Kidney capillary endothelial cell (primary cell): ENCODE measurements around the gene TMEM147.

ENCODE experiments used
- DNase-seq: peaks from one replicate; pipeline ENCODE4 v3.0.0-alpha.2; 2018; ENCODE audit warnings: low spot score

TMEM147 gene

DNA sequence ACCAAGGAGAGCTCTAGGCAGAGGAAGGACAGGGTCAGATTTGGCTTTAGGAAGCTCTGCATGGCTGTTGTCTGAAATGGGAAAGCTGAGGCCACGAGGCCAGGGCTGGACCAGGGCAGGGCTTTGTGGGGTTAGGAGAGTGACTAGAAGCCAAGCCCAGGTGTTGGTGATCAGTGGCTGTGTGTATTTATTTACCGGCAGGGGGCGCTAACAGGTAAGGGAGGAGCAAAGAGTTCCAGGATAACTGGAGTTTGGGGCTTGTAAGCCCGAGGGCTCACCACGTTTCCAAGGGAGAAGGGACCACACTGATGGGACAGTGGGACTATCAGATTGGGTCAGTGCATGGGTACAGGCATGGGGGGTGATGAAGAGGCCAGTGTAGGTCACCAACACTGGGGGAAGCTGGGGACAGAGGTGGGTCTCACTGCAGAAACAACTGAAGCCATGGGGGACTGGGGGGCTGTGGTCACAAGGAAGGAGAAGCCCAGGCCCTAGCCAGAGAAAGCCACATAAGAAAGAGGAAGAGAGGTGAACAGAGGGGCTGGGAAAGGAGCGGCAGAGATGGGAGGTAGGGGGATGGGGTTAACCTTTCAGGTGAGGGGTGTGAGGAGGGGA, 3.9 kb downstream of the TMEM147 start:
- DNase-seq = peak; percentile 56

DNA sequence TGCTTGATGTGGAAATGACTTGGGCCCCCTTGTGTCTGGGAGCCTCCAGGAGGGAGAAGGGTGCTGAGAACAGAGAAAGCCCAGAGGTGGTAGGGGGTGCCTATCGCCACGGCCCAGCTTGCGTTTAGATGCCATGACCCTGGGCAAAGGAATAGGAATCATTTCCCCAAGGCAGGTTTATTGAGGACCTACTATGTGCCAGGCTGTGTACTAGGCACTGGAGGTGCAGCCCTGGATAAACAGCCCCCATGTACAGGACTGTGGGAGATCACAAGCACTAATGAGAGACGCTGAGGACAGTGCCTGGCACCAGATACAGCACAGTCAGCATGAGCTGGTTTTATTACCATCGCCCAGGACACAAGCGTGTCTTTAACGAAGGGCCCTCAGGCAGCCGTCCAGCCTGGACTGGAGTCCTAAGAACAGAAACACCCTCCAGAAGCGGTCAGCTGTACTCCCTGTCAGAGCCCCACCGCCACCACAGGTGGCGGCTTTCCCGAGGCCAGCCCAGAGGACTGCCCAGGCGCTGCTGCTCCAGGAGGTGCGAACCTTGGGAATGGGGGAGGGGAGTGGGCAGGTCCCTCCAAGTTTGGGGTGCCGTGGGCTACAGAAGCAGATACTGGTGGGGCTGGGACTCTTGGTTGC, 4.6 kb downstream of the TMEM147 start:
- DNase-seq = no peak

DNA sequence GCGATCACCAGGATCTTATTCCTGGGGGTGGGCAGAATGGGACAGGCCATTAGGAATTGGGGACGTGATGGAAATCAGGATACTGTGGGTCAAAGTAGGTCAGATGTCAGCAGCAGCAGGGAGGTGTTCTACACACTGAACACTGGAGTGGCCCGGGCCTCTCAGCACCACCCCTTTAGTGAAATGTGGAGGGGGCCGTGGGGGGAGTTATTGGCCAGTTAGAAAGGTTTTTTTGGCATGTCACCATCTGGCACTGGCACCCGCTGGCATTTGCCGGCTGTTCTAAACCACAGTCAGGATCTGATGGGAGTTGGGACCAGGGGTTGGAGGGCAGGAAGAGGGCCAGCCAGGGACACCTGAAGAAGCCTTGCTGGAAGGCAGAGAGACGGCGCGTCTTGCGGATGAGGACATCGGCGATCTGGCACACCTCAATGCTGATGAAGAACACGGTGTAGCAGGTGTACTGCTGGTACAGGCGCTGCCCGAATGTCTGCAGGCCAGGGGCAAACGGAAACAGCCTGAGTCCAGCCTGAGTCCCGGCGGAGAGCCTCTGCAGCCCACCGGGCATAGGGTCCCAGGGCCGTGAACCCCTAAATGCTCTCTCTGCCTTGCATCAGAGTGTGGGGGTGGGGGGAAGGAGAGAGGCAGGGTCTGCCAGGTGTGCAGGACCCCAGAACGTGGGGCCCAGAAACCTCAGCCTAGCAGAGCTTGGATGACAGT, 5.8 kb downstream of the TMEM147 start:
- no peak for DNase-seq

DNA sequence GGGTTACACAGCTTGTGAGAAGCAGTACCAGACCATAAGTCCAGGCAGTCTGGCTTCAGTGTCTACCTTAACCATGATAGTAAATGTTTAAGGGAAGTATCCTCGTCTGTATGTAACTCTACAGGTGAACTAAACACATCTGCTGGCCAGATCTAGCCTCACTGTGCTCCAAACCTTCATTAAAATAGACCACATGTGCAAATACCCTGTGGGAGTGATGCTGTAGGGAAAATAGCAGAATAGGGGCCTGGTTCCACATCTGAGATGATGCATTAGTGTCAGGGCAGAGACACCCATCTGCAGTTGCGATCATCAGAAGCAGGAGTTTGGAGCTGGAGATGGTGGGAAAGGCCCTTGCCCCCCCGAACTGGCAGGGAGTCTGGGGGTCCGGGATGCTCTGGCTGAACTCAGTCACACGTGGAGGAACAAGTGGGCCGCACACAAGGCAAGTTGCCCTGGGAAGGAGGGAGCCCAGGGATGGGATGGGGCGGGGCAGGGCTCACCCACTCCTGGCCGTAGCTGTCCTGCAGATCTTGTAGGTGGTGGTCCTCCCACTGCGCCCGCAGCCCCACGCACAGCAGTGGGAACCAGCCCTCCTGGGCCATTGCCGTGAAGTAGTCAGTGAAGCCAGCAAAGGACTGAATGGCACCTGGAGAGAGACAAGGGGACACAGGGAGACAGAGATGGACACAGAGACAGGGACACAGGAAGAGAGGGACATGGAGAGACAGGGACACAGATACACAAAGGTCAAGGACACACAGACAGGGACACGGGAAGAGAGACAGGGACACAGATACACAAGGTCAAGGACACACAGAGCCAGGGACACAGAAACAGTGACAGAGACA, 7.3 kb downstream of the TMEM147 start:
- DNase-seq = no peak

DNA sequence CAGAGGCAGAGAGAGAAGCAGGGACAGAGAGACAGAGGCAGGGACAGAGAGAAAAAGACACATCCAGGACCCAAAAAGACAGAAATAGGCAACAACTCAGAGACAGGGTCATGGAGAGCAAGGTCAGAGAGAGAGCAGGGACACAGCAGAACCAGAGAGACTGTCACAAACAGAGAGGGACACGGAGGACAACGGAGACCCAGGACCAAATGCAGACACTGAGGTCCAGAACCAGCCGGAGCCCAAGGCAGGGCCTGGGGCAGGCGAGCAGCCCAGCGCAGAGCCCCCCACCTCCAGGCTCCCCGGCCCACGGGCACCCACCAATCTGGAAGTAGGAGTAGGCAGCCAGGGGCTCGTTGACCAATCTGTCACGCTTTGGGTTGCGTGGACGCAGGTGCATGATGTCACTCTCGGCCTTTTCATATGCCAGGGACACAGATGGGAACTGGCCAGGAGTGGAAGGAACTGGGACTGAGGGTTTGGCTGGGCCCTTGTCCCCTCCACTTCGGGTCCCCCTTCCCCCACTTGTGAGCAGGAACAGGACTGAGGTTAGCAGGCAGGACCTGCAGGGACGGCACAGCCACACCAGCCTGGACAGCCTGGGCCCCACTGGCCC, 8.1 kb downstream of the TMEM147 start:
- DNase-seq = no peak

DNA sequence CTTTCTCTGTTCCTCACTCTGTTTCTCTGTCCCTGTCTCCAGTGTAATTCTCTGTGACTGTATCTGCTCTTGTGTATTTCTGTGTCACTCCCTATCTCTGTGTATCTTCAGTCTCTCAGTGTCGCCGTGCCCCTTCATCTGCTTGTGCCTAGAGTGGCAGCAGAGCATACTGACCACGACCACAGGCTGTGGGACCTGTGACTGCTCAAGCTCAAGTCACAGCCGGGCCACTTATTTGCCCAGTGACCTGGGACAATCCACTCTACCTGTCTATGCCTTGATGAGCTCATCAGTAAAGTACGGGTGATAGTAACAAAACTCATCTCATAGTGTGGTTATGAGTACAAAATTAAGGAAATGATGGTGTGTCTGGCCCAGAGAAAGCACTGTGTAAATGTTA, 8.7 kb downstream of the TMEM147 start:
- no peak for DNase-seq

DNA sequence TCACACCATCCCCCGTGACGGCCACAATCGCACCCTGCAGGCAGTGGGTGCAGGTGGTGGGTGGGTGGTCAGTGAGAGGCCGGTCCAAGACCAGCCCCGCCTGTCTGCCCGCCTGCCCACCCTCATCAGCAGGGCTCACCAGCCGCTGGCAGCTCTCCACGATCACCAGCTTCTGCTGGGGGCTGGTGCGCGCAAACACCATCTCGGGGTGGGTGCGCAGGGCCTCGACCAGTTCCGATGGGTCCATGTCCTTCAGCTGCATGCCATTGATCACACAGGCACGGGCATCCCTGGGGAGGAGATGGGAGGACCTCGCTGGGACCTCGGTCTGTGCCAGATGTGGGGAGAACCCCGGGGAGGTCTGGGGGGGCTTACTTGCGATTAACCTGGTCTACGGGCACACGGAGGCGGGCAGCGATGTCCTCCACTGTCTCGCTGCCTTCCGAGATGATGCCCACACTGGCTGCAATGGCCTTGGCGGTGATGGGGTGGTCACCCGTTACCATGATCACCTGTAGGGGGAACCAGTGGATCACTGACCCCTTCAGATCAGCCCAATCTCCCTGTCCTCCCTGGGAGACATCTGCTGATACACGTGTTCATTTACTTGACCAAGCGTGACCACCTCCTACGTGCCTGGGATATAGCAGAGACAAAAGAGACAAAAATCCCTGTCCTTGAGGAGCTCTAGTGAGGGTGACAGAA, 10.0 kb downstream of the TMEM147 start:
- no peak for DNase-seq

DNA sequence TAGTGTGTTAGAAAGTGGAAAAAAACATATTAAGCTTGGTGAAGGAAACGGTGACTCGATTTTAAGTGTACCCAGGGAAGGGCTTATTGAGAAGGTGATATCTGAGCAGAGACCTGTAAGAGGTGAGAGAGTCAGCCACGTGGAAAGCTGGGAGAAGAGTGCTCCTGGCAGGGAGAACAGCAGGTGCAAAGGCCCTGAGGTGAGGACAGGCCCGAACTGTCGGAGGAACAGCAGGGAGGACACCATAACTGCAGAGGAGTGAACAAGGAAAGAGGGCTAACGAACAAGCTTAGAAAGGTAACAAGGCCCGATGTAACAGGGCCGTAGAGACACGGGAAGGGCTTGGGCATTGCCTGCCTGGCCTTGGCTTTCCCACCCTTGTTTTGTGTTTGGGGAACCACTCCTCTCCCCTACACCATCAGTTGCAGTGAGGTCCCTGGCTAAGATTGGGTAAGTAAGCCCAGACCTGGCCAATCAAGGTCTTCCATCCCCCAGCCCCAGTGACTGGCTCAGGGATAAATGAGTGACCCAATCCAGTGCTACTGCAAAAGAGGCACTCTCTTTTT, 10.7 kb downstream of the TMEM147 start:
- DNase-seq = no peak

DNA sequence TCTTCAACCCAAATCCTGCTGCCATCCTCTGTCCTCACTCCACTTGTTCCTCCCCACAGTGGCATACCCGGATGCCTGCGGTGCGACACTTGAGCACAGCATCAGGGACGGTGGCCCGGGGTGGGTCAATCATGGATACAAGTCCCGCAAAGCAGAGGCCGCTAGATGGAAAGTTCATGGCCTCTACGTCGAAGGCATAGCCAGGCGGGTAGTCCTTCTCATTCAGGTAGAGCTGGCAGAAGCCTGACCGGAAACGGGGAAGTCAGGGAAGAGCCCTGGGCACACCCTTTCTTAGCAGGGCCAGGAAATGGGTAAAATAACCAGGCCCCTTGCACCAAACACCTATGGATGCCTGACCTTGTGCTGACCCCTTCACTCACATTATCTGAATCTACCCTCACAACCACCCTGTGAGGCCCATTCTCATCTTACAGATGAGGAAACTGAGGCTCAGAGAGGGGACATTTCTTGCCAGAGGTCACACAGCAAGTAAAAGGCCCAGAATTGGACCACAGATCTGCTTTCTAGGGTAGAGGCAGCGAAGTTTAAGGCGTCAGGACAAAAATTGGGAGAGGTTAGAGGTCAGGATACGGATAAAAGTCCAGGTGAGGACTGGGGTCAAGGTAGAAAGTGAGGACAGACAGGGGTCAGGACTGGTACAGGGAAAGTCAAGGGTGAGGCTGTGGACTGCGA, 11.6 kb downstream of the TMEM147 start:
- DNase-seq = no peak

DNA sequence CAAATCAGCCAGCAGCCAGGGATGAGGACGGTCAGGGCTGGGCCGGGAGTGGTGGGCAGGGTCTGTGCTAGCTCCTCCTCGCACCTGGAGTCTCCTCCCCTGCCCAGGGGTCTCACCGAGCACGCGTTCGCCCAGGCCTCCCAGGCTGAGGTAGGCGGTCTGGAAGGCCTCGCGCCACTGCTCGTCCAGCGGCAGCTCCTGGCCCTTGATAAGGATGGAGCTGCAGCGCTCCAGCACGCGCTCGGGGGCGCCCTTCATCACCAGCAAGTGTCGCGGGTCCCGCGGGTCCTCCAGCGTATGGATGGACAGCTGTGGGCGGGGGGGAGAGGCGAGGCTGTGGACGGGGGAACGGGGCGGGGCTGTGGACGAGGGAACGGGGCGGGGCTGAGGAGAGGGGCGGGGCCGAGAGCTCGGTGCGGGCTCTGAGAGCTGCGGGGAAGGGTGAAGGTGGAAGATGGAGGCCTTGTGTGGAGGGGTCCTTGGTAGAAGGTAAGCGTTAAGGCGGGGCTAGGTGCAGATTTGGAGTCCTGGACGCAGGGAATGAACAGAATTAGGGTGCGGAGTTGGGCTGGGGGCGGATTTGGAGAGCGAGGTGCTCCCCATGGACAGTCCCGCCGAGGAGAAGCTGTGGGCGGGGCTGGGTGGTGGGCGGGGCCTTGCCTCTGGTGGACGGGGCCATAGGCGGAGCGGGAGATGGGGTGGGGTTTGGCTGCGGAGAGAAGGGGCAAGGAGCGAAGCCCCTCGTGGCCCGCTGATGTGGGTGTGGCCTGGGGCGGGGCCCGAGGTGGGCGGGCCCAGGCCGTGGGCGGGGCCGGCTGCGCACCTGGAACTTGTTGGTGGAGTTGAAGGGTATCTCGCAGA, 12.3 kb downstream of the TMEM147 start:
- peak; percentile 12 for DNase-seq

DNA sequence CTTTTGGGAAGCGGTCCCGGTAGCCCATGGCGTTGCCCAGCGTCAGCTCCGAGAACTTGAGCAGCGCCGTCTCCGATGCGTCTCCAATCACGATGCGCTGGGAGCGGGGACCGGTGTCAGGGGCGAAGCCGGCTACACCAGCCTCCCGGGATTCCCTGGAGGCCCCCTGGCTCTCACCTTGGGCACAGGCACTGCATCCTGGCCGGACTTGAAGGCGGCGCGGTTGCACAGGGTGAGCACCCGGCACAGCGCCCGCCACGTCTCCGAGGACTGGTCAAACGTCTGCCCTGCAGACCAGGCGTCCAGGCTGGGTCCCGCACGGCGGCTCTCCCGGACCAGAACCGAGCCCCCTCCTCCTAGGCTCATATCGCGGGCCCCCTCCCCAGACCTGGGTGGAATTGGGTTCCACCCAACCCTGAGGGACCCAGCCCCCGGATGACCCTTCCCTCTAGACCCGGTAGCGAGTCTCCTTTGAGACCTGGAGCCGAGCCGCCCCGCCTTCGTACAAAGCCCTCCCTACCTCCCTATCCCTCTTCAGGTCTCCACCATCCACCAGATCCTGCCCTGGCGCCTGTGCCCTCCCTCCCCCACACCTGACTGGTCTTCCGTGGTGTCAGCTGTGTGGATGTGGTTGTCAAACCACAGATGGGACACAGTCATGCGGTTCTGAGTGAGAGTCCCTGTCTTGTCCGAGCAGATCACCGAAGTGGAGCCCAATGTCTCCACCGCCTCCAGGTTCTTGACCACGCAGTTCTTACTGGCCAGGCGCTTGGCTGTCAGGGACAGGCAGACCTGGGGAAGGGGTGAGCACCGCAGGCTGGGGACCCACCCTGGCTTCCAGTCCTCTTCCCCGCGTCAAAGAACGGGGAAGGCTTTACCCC, 13.2 kb downstream of the TMEM147 start:
- no peak for DNase-seq

DNA sequence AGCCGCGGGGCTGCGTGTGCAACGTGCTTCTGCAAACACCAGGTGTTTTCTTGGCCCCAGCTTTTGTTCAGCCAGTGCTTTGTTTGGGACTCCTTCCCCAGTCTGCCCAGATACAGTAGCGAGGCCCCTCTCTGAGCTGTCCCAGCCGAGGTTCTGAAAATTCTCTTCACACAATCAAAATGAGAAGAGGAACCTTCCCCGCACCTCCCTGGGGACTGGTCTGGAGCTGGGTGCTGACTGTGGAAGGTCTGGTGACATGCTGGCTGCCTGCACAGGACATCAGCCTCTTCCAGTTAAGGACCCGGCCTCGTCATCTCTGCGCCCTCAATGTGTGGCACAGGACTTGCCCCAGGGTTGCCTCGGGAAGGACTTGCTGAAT, 13.8 kb downstream of the TMEM147 start:
- DNase-seq = no peak

DNA sequence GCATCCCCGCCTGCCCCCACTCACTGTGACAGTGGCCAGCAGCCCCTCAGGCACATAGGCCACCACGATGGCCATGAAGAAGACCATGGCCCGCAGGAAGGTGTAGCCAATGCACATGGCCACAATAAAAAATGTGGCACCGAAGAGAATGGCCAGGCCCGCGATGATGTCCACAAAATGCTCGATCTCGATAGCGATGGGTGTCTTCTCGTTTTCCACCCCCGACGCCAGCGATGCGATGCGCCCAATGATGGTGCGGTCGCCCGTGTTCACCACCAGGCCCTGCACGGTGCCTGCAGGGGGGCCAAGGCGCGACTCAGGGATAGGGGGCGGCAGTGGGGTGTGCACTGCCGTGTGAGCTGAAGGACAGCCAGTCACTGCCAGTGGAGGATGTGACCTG, 14.4 kb downstream of the TMEM147 start:
- DNase-seq = no peak

DNA sequence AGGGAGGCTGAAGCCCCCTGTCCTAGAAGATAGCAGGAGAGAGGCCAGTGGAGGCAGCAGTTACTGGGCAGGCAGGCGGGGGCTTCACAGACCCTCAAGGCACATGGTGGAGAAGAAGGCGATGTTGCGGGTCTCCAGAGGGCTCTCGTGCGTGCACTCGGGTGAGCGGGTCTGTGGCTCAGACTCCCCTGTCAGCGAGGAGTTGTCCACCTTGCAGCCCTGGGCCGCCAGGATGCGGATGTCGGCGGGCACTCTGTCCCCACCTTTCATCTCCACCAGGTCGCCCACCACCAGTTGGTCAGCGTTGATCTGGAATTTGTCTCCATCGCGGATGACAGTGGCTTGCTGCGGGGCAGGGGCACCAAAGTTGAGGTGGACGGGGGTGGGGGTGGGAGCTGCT, 14.8 kb downstream of the TMEM147 start:
- DNase-seq = no peak

DNA sequence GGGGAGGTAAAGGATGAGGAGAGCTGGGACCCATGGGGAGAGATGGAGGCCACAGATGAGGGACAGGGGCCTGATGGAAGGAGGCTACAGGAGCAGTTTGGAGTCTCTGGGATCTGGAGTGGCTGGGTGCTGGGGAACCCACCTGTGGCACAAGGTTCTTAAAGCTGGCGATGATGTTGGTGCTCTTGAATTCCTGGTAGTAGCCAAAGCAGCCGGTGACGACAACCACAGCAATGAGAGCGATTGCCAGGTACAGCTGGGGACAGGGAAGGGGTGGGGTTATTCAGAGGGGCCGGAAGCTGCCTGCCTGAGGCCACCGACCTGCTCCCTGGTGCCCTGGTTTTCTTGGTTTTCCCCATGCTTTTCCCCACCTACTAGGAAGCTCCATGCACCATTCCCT, 15.3 kb downstream of the TMEM147 start:
- no peak for DNase-seq

DNA sequence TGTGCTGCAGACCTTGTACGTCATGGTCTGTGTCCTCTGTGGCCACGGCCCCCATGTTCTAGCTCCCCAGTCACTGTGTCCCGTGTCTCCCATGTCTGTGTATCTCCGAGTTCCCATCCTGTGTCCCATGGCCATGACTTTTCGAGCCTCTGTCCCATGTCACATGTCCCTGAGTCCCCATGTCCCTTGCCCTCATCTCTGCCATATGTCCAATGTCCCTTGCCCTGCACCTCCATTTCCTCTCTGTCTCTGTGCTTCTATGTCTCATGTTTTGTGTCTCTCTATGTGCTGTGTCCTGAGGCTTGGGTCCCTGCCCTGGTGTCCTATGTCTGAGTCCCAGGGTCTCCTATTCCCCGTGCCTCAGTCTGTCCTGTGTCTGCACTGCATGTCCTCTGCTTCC, 16.0 kb downstream of the TMEM147 start:
- DNase-seq = no peak

DNA sequence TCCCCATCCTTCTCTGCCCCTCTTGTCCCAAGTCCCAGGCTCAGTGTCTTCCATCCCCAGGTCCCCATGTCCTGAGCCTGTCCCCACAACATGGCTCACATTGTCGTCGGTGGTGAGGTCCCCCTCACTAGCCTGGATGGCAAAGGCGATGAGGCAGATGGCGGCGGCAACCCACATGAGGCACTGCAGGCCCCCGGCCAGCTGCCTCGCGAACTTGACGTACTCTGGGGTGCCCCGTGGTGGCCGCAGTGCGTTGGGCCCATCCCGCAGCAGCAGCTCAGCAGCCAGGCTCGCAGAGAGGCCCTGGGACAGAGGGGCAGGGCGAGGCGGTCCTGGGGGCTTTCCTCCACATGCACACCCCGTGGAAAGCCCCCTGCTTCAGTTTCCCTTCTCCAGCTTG, 16.9 kb downstream of the TMEM147 start:
- DNase-seq = no peak

DNA sequence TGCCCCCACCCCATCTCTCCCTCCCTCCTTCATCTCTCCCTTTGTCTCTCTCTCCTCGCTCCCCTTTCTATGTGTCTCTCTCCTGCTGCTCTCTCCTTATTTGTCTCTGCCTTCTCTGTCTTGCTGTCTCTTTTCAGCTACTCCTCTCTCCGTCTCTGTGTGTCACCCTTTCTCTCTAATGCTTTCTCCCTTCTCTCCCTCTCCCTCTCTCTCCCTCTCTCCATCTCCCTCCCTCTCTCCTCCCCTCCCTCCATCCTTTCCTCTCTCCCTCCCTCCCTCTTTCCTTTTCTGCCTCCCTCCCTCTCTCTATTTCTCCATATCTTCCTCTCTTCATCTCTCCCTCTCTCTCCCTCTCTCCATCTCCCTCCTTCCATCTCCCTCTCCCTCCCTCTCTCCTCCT, 17.4 kb downstream of the TMEM147 start:
- DNase-seq = no peak
